DMS53 treated with DMSO at 0.1 percent for 48 hours (cell line): ENCODE measurements around the gene CATSPERD.
"Not testable (repeated sequence)": the region's sequence is repeated elsewhere in the genome, so short reads cannot be mapped to it uniquely, and the experiment has no call there.

Experiments used
- DNase-seq: peaks from one replicate; lab custom pipeline; 2025; ENCODE audit not compliant: unreplicated experiment; lab: John Stamatoyannopoulos, UW

The CATSPERD gene

DNA sequence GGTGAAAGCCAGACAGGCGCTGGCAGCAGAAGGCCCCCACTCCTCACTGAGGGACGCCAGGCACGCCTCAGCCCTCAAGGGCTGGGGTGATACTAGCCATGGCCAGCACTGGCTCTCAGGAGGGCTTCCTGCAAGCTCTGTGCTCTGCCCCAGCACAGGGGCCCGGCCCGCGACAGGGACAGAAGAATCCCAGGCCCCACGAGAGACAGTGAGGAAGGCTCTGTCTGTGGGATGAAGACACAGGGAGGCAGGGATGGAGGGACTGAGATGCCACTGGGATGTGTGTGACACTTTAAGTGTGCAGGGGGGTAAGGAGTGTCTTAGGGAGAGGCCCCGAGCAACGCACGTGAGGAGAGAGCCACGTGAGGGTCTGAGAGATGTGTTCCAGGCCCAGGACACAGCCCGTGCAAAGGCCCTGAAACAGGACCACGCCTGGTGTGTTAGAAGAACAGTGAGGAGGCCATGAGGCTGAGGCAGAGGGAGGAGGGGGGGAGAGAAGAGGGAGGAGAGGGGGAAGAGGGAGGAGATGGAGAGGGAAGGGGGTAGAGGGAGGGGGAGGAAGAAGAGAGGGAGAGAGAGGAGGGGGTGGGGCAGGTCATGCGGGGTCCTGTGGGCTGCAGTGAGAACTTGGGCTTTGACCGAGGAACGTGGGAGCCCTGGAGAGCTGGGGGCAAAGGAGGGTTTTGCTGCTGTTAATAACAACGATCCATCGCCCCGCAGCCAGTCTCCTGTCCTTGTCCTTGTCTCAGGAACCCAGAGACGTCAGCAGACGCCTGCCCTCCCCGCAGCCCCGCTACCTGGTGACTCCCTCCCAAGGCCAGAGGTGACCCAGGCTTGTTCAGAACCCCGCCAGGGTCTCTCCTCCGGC, 23.2 kb upstream of the CATSPERD start:
- DNase-seq: no peak

DNA sequence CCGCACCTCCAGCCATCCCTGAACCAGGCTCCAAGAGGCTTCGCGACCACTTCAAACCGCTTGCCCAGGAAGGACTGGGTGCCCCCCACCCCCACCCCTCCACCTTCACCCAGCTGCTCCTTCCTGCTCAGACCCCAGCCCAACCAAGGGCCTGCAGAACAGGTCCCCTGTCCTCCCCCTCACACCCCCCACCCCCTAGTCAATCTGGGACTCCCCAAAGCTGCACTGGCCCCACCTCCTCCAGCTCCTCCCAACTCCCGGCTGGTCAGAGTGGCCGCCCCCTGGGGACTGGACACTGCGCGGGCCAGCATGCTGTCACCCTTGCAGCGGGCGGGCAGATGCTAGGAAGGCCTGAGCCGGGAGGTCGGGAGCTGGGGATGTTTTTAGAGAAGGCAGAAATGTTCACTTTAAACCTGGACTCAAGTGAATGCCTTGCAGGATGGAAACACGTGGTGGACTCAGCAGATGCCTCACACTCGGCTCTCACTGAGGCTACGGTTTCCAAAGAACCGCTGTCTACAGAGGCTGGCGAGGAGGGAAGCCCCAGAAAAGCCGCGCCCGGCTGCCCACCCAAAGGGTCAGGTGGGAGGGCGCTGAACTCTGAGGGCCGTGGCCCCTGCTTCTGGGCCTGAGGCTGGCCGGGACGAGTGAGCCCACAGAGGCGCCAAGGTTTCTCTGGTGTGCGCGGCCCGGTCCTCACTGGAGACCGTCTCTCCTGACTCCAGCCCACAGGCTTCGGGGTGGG, 22.4 kb upstream of the CATSPERD start:
- no peak for DNase-seq

DNA sequence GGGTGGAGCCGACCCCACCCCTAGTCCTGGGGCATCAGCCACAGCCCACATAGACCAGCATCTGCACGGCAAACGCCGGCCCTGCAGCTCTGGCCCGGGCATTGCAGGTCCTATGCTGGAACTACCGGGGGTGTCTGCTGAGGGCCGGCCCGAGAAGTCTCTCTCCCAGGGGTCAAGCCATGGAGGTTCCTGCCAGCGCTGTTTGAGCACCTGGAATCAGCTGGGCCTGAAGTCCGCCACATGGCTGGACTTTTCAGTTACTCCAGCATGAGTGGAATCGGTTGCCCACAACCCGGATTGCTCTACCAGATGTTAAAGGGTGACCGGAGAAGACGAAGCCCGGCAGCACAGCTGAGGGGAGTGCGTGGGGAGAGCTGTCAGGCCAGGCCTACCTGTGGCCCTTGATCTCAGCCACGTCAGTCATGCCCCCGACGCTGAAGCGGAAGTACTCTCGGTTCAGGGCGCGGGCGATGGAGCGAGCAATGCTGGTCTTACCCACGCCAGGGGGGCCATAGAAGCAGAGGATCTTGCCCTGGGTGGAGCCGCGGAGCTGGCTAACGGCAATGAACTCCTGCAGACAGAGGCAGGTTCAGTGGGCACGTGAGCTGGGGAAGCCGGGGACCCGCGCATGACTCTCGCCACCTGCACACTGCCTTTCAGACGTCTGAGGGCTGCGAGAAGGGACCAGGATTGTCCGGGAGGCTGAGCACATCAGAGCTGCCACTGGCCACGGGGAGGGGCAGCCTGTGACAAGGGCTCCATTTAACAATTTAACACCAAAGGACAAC, 21.6 kb upstream of the CATSPERD start:
- DNase-seq: no peak

DNA sequence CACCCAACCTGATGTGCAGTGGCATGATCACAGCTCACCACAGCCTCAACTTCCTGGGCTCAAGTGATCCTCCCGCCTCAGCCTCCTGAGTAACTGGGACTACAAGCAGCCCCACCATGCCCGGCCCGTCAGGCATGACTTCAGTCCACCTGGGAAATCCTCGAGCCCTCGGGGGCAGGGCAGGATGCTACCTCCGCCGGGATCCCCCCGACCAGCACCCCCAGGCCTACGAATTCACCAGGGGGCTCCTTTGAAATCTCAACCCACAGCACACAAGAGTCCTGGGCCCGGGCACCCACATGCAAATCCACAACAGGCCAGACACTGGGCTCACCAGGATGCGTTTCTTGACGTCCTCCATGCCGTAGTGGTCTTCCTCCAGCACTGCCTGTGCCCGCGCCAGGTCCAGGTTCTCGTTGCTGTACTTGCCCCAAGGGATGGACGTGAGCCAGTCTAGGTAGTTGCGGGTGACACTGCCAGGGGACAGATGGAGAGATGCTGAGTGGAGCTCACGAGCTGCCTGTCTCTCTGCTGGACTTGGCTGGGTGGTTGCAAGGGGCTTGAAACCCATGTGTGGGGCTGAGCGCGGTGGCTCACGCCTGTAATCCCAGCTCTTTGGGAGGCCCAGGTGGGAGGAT, 19.9 kb upstream of the CATSPERD start:
- DNase-seq: no peak

DNA sequence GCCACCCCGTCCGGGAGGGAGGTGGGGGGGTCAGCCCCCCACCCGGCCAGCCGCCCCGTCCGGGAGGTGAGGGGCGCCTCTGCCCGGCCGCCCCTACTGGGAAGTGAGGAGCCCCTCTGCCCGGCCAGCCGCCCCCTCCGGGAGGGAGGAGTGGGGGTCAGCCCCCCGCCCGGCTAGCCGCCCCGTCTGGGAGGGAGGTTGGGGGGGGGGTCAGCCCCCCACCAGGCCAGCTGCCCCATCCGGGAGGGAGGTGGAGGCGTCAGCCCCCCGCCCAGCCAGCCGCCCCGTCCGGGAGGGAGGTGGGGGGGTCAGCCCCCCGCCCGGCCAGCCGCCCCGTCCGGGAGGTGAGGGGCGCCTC, 18.4 kb upstream of the CATSPERD start:
- DNase-seq: not testable (repeated sequence)

DNA sequence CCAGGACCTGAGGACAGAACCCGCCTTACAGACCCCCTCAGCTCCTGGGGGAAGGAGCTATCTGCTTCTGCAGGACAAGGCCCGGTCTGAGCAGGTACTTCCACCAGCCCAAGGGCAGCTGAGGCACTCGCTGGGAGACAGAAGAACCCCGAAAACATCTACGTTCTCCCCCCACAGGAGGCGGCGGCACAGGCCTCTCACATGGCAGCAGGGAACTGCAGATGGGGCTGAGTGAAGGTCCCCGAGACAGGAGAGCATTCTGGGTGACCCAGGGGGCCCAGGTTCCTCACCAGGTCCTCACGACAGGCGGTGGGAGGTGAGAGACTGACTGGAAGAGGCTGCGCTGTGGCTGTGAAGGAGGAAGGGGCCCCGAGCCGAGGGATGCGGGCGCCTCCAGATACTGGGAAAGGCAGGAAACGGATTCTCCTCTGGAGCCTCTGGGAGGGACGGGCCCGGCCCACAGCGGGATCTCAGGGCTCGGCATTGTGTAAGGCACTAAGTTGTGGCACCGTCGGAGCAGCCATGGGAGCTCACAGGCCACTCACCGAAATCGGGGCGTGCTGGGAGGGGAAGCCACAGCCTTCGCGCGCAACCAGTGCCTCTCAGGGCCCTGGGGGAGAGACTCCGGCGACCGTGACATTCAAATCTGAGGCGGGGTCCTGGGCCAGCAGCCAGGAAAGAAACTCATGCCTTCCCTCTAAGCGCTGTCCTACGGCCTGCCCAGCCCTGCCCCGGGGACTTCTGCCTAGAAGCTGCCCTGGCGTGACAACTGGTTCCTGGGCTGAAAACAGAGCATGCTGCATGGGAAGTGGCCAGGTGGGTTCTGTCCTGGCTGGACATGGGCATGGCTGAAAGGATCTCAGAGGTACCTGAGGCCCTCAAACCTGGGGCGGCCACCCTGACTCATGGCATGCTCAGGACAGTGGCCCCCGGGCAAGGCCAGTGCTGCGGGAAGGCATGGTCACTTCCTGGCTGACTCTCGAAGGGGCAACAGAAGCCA, 16.3 kb upstream of the CATSPERD start:
- no peak for DNase-seq

DNA sequence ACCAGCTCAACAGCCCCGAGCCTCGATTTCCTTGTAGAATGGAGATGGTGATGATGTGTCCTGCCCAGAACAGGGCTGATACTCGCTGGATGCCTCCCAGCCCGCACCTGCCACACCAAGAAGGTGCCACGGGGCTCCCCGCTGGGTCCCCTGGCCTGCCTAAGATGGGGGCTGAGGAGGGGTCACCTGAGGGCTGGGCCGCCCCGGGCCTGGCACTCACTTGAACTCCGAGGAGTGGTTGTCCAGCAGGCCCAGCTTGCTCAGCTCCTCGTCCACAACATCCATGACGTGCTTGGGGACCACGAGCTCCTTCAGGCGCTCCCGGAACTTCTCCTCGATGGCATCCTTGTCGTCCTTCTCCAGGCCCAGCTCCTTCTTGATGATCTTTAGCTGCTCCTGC, 14.9 kb upstream of the CATSPERD start:
- DNase-seq: no peak

DNA sequence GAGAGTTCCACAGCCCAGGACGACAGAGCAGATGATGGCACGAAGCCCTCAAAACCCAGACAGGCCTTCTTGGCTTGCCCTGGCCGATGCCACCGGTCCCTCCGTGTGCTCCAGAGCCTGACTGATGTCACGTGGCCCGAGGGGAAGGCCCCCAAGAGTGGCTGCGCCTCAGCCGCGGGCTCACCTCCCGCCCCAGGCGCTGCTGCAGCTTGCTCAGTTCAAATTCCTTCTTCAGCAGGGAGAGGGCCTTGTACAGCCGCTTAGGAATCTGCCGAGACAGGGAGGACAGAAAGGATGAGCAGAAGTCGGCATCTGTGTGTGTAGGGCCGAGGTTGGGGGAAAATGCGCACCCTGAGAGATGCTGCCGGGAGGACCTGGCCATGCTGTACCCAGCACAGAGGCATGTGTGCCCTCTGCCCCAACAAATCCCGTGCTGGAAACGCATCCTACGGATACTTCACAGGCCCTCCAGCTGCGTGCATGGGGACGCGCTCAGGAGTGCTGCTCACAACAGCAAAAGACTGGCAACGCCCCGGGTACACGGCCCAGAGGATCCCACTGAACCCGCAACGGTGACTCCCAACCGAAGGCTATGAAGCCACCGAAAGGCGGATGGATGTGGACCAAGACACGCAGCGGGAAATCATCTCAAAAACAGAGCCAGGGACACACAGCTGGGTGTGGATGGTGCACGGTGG, 13.4 kb upstream of the CATSPERD start:
- no peak for DNase-seq

DNA sequence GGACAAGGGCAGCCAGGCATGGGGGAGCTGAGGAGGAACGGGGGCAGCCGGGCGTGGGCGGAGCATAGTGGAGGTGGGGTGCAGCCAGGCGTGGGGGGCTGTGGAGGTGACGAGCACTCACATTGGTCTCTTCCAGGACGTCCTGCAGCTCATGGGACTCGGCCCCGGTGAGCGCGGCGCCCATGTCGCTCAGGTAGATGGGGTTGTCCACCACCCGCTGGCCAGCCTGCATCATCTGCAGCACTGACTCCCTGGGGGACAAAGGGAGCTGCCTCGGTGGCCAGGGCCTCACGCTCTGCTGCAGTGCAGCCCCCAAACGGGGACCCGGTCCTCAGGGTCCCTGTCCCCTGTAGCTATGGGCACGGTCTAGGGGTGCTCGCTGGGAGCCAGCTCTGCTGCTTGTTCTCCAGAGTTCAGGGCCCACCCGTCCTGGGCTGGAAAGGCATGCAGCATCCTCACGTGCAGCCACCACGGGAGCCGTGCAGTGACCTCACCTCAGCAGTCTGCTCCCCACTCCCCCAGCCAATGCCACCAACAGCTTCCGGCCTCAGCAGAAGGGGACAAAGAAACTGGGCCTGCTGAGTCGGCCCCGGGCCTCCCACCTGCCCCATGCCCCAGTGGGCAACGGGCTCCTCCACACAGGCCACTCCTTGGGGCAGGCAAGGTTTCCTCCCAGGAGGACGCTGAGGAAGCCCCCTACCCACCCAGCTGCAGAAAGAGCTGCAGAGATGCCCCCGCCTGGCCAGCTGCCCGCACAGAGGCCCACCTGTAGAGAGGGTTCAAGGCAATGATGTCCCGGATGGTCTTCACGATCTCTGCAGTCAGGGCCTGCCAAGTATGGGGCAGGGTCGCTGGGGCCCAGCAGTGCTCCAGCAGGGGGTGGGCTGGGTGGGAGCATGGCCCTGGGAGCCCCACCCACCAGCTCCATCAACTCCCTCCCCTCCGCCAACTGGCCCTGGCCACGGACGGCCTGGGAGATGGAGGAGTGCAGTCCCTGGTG, 12.6 kb upstream of the CATSPERD start:
- DNase-seq: no peak

DNA sequence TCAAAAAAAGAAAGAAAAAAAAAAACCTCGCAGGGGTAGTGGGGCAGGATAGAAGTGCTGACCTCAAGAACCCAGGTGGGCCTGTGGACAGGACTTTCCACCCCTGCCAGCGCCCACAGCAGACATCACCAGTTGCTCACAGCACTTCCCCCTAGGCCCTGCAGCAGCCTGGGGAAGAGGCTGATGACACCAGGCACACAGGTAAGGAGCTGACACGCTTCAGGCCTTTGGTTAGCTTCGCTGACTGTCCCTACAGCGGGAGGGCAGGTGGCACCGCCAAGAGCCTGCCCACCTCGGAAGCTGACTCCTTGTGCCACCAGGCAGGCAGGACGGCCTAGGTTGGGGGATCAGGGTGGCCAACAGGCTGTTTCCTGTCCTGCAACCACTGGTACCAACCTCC, 9.4 kb upstream of the CATSPERD start:
- no peak for DNase-seq

DNA sequence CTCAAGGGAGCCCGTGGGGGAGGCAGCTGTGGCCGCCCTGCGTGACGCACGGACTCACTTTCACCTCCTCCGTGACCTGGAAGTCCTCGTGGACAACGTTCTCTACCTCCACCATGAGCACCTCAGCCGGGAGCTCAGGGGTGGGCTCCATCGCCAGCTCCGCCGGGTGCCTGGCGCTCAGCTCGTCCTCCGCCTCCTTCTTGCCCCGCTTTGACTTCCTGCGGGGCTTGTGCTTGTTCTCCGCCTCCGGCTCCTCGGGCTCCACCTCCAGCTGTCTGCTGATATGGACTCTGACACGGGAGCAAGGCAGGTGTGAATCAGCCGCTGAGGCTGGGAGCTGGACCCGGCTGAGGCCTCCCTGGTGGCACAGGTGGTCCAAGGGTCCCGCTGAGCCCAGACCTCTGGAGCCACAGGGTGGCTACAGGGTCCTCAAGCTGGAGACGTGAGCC, 8.7 kb upstream of the CATSPERD start:
- no peak for DNase-seq

DNA sequence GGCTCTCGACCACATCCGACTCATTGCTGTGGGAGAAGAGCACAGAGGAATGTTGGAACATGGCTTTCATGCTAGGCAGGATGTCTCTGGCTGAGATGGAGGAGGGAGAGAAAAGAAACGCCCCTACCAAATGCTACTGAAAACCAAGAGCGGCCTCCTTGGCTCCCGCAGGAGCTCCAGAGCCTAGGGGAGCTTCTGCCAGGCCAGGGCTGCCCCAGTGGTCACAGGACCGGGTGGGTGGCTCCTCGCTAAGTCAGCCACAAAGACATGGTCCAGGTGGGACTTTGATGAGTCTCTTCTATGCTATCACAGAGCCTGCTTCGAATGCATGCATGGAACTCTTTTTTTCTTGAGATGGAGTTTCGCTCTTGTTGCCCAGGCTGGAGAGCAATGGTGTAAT, 7.2 kb upstream of the CATSPERD start:
- DNase-seq: no peak

DNA sequence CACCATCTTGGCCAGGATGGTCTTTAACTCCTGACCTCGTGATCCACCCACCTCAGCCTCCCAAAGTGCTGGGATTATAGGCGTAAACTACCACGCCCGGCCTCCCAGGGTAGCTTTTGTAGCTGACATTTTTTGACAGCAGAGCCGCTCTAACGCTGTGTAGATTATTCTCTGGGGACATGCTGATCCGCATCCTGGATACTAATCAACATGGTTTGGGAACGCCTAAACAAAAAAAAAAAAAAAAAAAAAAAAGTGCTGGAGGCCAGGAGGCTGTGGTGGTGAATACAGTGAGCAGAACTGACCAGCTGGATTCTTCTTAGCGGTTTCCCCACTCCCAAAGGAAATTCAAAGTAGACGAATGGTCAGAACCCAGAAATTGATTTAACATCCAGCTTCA, 5.6 kb upstream of the CATSPERD start:
- no peak for DNase-seq

DNA sequence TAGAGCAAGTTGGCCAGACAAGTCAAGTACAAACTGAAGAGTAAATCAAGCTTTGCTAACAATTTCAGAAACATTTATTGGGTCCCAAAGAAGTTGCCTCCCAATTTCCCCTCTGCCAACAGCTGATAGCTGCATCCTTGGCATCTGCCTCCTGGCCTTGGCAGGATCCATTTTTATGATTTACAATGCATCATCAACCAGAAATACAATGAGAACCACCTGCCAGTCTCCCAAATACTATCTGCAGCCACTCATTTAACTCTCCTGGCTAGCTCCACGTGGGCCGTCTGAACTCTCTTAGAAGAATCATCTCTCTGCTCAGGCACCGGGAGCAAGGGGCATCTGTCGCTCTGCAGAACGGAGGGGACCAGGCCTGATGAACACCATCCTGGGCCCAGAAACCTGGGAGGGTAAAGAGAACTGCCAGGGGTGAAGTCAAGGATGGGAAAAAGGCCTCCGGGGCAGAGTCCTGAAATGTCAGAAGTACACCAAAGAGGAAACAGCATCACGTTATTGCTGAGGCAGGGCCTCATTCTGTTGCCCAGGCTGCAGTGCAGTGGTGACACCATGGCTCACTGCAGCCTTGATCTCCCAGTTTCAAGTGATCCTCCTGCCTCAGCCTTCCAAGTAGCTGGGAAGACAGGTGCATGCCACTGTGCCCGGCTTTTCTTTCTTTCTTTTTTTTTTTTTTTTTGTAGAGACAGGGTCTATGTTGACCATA, 3.1 kb upstream of the CATSPERD start:
- DNase-seq: no peak

DNA sequence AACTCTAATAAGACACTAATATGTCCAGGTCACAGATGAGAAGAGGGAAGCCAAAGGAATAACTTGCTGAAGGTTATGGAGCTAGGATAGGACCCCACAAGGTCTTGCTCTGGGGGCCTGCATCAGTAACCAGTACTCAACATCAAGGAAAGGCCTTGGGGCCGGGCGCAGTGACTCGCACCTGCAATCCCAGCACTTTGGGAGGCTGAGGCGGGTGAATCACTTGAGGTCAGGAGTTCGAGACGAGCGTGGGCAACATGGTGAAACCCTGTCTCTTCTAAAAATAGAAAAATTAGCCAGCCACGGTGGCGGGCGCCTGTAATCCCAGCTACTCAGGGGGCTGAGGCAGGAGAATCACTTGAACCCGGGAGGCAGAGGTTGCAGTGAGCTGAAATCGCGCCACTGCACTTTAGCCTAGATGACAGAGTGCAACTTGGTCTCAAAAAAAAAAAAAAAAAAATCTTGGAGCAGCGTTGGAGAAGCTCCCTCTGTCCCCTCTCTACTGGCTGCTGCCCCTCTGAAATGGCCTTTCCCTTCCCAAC, 2.3 kb upstream of the CATSPERD start:
- no peak for DNase-seq

DNA sequence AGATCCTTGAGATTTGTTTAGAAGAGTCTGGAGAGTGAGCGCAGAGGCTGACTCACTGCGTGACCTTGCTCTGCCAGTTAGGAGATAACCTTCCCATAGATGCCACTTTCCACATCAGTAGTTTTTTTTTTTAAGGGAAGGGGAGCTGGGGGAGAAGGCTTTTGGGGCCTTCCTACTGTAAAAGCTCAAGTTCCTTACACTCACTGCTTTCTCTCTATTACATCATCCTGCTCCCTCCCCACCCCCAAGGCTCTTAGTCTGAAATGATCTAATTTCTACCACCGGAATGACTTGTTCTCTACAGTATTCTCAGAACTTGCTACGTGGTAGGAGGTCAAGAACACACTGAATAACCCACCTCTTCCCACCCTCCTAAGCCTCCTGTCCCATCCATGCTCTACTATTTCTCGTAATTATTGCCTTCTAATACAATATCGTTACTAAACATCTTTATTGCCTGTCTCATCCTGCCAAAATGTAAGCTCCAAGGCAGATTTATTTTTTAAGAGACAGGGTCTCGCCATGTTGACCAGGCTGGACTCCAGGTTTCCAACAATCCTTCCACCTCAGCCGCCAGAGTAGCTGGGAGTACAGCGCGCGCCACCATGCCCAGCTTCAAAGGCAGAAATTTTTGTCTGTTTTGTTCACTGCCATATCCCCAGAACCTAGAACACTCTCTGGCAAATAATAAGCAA, 1.7 kb upstream of the CATSPERD start:
- peak; percentile 33 for DNase-seq
